C4-2B (cell line): ENCODE measurements around the gene SLC9A9.

ENCODE experiments used
- H3K27ac ChIP-seq: fragments of 450-650 bp; 2 replicates; pipeline ENCODE4 v1.5.1; 2017
- CTCF ChIP-seq: fragments of 450-650 bp; conservative IDR thresholded peaks from 2 replicates; pipeline ENCODE4 v1.5.1; 2017; ENCODE audit warnings: mild to moderate bottlenecking
- ZFX ChIP-seq: fragments of 450-650 bp; IDR thresholded peaks from 2 replicates; pipeline ENCODE4 v1.6.1; 2017

The SLC9A9 gene

GRCh38 chr3:143455480-143455879 lies 392.8 kb downstream of the SLC9A9 start:
- TF ChIP-seq CTCF = no peak
- no peak for TF ChIP-seq ZFX
- no peak overlapping the region for H3K27ac ChIP-seq

- no peak for TF ChIP-seq ZFX
- TF ChIP-seq CTCF = no peak
- no peak overlapping the region for H3K27ac ChIP-seq
Measured at GRCh38 chr3:143450632-143451031, 397.6 kb downstream of the SLC9A9 start.

- H3K27ac ChIP-seq = no peak overlapping the region
- TF ChIP-seq ZFX (no peak), CTCF (no peak)
Measured at GRCh38 chr3:143447491-143447890, 400.8 kb downstream of the SLC9A9 start.

GRCh38 chr3:143445118-143445517 lies 403.1 kb downstream of the SLC9A9 start:
- no peak overlapping the region for H3K27ac ChIP-seq
- TF ChIP-seq ZFX (no peak), CTCF (no peak)

GRCh38 chr3:143443851-143444331 lies 404.4 kb downstream of the SLC9A9 start:
- no peak overlapping the region for H3K27ac ChIP-seq
- no peak for TF ChIP-seq ZFX
- TF ChIP-seq CTCF = no peak

GRCh38 chr3:143442814-143443447 lies 405.3 kb downstream of the SLC9A9 start:
- H3K27ac ChIP-seq = no peak overlapping the region
- TF ChIP-seq CTCF (no peak), ZFX (no peak)

GRCh38 chr3:143441516-143442171 lies 406.6 kb downstream of the SLC9A9 start:
- H3K27ac ChIP-seq = no peak overlapping the region
- TF ChIP-seq ZFX (no peak), CTCF (no peak)
